Measurements from ENCODE around the gene DSEL. TPM values are rescaled to one million over a fixed set of nuclear protein-coding genes. Genes with fewer than 3 reads are reported as not detected.
A peak's percentile ranks its signal among the peaks of the same experiment; 100 is the strongest.

DSEL gene
- 7.1 and 8.2 TPM in 2 replicates for total RNA-seq

DNA sequence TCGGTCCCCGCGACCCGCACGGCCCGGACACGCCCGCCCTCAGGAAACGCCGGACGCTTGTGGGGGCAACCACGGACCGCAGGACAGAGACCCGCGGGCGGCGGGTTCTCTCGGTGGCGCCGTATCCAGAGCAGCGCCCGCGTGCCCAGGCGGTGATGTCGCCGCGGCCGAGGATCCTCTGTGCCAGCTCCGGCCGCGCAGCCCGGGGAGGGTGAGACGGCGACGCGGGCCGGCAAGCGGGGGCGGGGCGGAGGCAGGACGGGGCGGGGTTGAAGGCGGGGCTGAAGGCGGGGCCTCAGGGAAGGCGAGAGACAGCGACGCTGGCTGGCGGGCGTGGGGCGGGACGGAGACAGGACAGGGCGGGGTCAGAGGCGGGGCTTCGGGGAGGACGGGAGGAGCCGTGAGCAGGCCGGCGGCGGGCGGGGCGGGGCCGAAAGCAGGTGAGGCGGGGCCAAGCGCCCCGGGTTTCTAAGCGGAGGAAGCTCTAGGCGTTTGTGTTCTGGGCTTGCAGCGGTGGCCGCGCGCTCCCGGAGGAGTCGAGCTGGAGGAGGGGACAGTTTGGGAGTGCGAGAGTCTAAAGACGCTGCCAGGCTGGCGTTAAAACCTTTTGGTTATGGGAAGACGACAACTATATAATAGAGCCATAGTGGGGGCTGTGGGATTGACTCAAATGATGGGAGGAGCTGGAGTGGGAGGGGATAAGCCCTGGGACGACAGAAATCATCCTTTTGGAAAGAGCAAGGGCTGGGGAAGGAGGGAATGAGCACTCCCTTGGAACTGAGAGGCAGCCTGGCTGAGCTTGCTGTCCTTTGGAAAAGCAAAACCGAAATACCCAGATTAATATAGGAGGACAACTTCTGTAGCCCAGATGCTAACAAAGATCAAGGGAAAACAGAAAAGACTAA, at the start of gene DSEL:
Gene DSEL (minus strand): TSS at position 182 of the 905 bp plus-strand sequence. CDS start 2,112 bp downstream, outside the sequence.
- H3K4me3 ChIP-seq (ENCODE audit: low read depth, low read length), result peak within 1 kb of the TSS; percentile 74
- DNase-seq (ENCODE audit: low read depth), result peak; percentile 27
- no peak for TF ChIP-seq CTCF (conservative IDR thresholded peaks at IDR 0.05; ENCODE audit: low read depth, low read length)

DNA sequence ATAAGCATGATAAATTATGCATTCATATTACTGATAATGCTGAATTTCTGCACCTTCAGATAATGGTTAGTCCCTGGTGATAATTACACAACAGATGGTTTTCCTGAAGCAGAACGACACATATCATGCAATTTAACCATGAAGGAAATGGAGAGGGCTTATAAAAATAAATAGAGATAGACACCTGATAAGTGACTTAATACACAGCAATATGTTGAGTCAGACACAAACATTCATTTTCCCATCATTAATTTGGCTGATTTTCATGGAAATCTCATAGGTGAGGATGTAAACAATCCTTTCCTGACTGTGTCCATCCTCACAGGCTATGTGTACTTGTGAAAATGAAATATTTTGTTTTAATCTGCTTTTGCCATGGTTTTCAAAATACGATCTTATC, 36.9 kb upstream of the DSEL start:
- no peak for DNase-seq (ENCODE audit: low read depth)
- H3K4me3 ChIP-seq (ENCODE audit: low read depth, low read length), result no peak overlapping the region
- no peak for TF ChIP-seq CTCF (conservative IDR thresholded peaks at IDR 0.05; ENCODE audit: low read depth, low read length)

DNA sequence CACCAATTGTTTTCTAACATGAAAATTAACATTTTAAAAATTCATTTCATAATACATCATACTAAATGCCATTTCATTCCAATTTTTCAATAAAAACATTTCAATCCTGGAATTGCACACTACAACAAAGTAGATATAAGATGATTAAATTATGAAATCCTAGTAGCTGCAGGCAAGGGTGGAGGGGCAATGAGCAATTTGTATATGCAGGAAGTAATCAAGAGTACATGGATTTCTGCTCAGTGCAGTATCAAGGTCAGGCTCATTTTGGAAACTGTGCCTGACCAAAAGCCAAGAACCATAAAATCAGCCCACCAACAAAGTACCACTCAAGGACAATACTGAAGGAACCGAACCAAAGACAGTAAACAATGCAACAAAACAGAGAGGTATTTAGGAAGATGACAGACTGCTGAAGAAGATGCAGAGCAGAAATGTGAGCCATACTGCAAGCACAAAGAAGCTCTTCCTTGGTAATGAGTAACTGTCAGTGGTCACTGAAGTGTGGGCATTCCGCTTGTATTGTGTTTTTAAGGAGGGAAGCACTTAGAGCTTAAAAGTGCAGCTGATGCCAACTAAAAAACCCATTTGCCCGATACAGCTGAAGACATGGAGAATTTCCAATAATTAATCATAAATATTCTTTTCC, 34.5 kb upstream of the DSEL start:
- peak; percentile 33 for DNase-seq (ENCODE audit: low read depth)
- H3K4me3 ChIP-seq (ENCODE audit: low read depth, low read length), result no peak overlapping the region
- TF ChIP-seq CTCF (conservative IDR thresholded peaks at IDR 0.05; ENCODE audit: low read depth, low read length), result no peak

- no peak overlapping the region for H3K4me3 ChIP-seq (ENCODE audit: low read depth, low read length)
- no peak for TF ChIP-seq CTCF (conservative IDR thresholded peaks at IDR 0.05; ENCODE audit: low read depth, low read length)
- DNase-seq (ENCODE audit: low read depth), result no peak
Observed at GRCh38 chr18:67549946-67550345, 33.4 kb upstream of the DSEL start.

DNA sequence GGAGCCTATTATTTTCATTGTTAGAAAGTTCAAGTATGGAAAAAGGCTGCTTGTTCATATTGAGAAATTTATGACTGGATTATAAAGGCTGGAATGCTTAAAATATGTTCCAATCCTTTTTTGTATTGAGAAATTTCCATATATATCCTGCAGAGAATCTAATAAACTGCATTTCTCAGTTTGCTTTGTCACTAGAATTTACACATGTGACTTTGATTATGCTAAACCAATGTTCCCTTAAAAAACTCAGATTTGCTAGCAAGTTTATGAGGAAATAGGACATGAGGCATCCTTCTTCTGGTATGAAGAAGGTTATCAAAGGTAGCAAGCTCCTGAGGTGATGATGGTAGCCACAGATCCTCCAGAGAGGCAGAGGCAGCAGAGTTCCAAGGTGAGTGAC, 29.2 kb upstream of the DSEL start:
- no peak for DNase-seq (ENCODE audit: low read depth)
- no peak overlapping the region for H3K4me3 ChIP-seq (ENCODE audit: low read depth, low read length)
- no peak for TF ChIP-seq CTCF (conservative IDR thresholded peaks at IDR 0.05; ENCODE audit: low read depth, low read length)

GRCh38 chr18:67540559-67540958, 24.0 kb upstream of the DSEL start:
- DNase-seq (ENCODE audit: low read depth), result no peak
- TF ChIP-seq CTCF (conservative IDR thresholded peaks at IDR 0.05; ENCODE audit: low read depth, low read length), result no peak
- H3K4me3 ChIP-seq (ENCODE audit: low read depth, low read length), result no peak overlapping the region

All from epithelial cell of proximal tubule (primary cell).